HepG2 (cell line): ENCODE measurements around the gene KDM8. TPM values are rescaled to one million over a fixed set of nuclear protein-coding genes. Genes with fewer than 3 reads are reported as not detected.

Experiments
- ARNTL ChIP-seq: sonication (generic); formaldehyde crosslinking; IDR thresholded peaks from 2 replicates; pipeline ENCODE4 v1.4.0; 2020; ENCODE audit warnings: mild to moderate bottlenecking, missing genetic modification reagents
- ATF2 ChIP-seq: sonication (generic); formaldehyde crosslinking; IDR thresholded peaks from 2 replicates; pipeline ENCODE4 v1.4.0; 2020; ENCODE audit warnings: missing genetic modification reagents
- DMTF1 ChIP-seq: sonication (generic); formaldehyde crosslinking; IDR thresholded peaks from 2 replicates; pipeline ENCODE4 v1.4.0; 2020; ENCODE audit warnings: mild to moderate bottlenecking, missing genetic modification reagents
- HINFP ChIP-seq: sonication (generic); formaldehyde crosslinking; IDR thresholded peaks from 2 replicates; pipeline ENCODE4 v1.4.0; 2020; ENCODE audit warnings: low read depth, mild to moderate bottlenecking, missing genetic modification reagents
- MBD4 ChIP-seq: IDR thresholded peaks from 2 replicates; pipeline ENCODE4 v1.6.1; 2012; ENCODE audit warnings: low read length, inconsistent platforms, borderline replicate concordance
- NR2F1 ChIP-seq, 2 experiments: fragments of 450-650 bp in 1 of 2; formaldehyde crosslinking in 1 of 2; IDR thresholded peaks; 2 replicates each; pipeline versions ENCODE4 v1.5.0 to v1.6.1; 2016 to 2020; ENCODE audit warnings: mild to moderate bottlenecking in 1 of 2, missing compliant biosample characterization in 1 of 2, missing genetic modification reagents in 1 of 2, moderate library complexity in 1 of 2
- PBX2 ChIP-seq: IDR thresholded peaks from 2 replicates; pipeline ENCODE4 v1.6.1; 2016; ENCODE audit warnings: control low read depth
- TFE3 ChIP-seq: IDR thresholded peaks from 2 replicates; pipeline ENCODE4 v1.6.1; 2016
- TOPORS ChIP-seq: sonication (generic); formaldehyde crosslinking; IDR thresholded peaks from 2 replicates; pipeline ENCODE4 v1.8.0; 2023; ENCODE audit warnings: mild to moderate bottlenecking, missing genetic modification reagents
- XBP1 ChIP-seq: sonication (generic); formaldehyde crosslinking; IDR thresholded peaks from 2 replicates; pipeline ENCODE4 v1.5.0; 2020; ENCODE audit warnings: missing genetic modification reagents
- ZNF12 ChIP-seq: sonication (generic); formaldehyde crosslinking; IDR thresholded peaks from 2 replicates; pipeline ENCODE4 v1.5.0; 2020; ENCODE audit warnings: missing genetic modification reagents
- ZNF264 ChIP-seq: sonication (generic); formaldehyde crosslinking; IDR thresholded peaks from 2 replicates; pipeline ENCODE4 v1.4.0; 2020; ENCODE audit warnings: missing genetic modification reagents
- ZNF276 ChIP-seq: sonication (generic); formaldehyde crosslinking; IDR thresholded peaks from 2 replicates; pipeline ENCODE4 v1.4.0; 2020; ENCODE audit warnings: mild to moderate bottlenecking, low read depth, missing genetic modification reagents
- ZNF30 ChIP-seq: sonication (generic); formaldehyde crosslinking; IDR thresholded peaks from 2 replicates; pipeline ENCODE4 v1.5.0; 2020; ENCODE audit warnings: mild to moderate bottlenecking, missing genetic modification reagents
- ZNF331 ChIP-seq: sonication (generic); formaldehyde crosslinking; IDR thresholded peaks from 2 replicates; pipeline ENCODE4 v1.4.0; 2020; ENCODE audit warnings: missing genetic modification reagents
- ZNF619 ChIP-seq: sonication (generic); formaldehyde crosslinking; IDR thresholded peaks from 2 replicates; pipeline ENCODE4 v1.4.0; 2020; ENCODE audit warnings: mild to moderate bottlenecking, missing genetic modification reagents
- ZSCAN20 ChIP-seq: sonication (generic); formaldehyde crosslinking; IDR thresholded peaks from 2 replicates; pipeline ENCODE4 v1.4.0; 2020; ENCODE audit warnings: missing genetic modification reagents, mild to moderate bottlenecking, borderline replicate concordance
- ZSCAN25 ChIP-seq: sonication (generic); formaldehyde crosslinking; IDR thresholded peaks from 2 replicates; pipeline ENCODE4 v1.8.0; 2022; ENCODE audit warnings: mild to moderate bottlenecking, missing genetic modification reagents
- polyA plus RNA-seq, 8 experiments: library from polyadenylated mRNA; depleted of rRNA in 3 of 8; stranded (reverse) in 7 of 8; unstranded in 1 of 8; fragments of >200 nt; fragmentation: Illumina TruSeq in 4 of 8; extraction: Trizol in 4 of 8; gene quantifications; 2 replicates each; pipeline versions ENCODE4 v1.2.1 to v1.2.3, GENCODE V29; 2011 to 2016; ENCODE audit warnings: low read depth in 4 of 8, missing spikeins in 1 of 8, mixed read lengths in 1 of 8; ENCODE audit not compliant: insufficient read depth in 1 of 8
- total RNA-seq, 5 experiments: library from RNA; depleted of rRNA; stranded (reverse); fragments of >200 nt; fragmentation: Illumina TruSeq; extraction: Trizol; gene quantifications; 2 replicates each; pipeline ENCODE4 v1.2.3, GENCODE V29; 2016; ENCODE audit warnings: low read depth in 1 of 5

The KDM8 gene
- total and polyA plus RNA-seq, 2 of the 13 experiments (the other 11 are each of a cell fraction or from before 2014, with no cell fraction given) = 3.3 to 8.6 TPM

GRCh38 chr16:27214084-27214961, 11.0 kb downstream of the KDM8 start (continued):
- TF ChIP-seq DMTF1 (0 out of 2 replicates have a peak, but pooled peaks have one; percentile 35), TFE3 (CRISPR knock-in tag) (no peak), ZNF12 (no peak), ZNF264 (CRISPR knock-in tag) (0 out of 2 replicates have a peak, but pooled peaks have one; percentile 48), ARNTL (0 out of 2 replicates have a peak, but pooled peaks have one; percentile 12), ZNF331 (CRISPR knock-in tag) (peak; percentile 61; the same call in 1 of the 2 replicates), MBD4 (no peak), ZNF619 (CRISPR knock-in tag) (peak; percentile 24; the same call in 1 of the 2 replicates), ZSCAN20 (CRISPR knock-in tag) (no peak), XBP1 (CRISPR knock-in tag) (no peak), ATF2 (peak; percentile 35; the same call in 1 of the 2 replicates), ZNF30 (CRISPR knock-in tag) (no peak), ZSCAN25 (CRISPR knock-in tag) (peak; percentile 14; the same call in 1 of the 2 replicates), TOPORS (no peak), HINFP (peak; percentile 72; the same call in 1 of the 2 replicates), PBX2 (CRISPR knock-in tag) (0 out of 2 replicates have a peak, but pooled peaks have one; percentile 12), NR2F1 (CRISPR knock-in tag; IDR thresholded peaks at IDR 0.05) (no peak), ZNF276 (CRISPR knock-in tag) (peak; percentile 72; the same call in 1 of the 2 replicates)
